Right renal cortex interstitium (tissue), 3 donors: Measurements from ENCODE around the gene SKAP1. TPM values are rescaled to one million over a fixed set of nuclear protein-coding genes. Genes with fewer than 3 reads are reported as not detected.
A peak's percentile ranks its signal among the peaks of the same experiment; 100 is the strongest.

Experiments used
- DNase-seq, 3 donors: peaks; one replicate each; pipeline ENCODE4 v3.0.0-alpha.2; 2013; ENCODE audit warnings: low read depth in 3 of 3, low spot score in 2 of 3
- polyA plus RNA-seq, 3 donors: library from polyadenylated mRNA; unstranded; fragments of 120-200 nt; gene quantifications; one replicate each; pipeline ENCODE4 v1.2.1, GENCODE V29; 2013; ENCODE audit not compliant: insufficient read length in 3 of 3

SKAP1 gene
- polyA plus RNA-seq, 3 donors: 12.0 to 13.6 (median 13.0) TPM

DNA sequence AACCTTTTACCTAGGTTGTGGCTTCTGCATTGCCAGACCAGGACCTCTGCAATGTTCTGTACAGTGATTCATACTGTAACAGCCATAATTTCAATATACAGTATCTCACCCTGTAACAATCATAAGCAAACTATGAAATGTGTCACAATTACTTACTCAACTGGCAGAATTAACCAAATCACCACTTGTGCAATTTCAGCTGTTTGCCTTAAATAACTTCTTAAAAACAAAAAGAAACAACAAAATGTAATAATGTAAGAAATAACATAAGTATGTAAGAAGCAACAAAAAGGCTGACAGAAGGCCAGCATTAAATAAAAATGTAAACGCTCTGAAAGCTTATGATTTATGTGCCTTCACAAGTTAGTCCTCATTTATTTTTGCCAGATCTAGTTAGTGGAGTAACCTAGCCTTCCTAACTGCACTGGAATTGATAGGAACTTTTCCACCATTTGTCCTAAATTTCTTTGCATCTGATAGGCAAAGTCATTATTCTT, 96.9 kb downstream of the SKAP1 start:
- DNase-seq: no peak

DNA sequence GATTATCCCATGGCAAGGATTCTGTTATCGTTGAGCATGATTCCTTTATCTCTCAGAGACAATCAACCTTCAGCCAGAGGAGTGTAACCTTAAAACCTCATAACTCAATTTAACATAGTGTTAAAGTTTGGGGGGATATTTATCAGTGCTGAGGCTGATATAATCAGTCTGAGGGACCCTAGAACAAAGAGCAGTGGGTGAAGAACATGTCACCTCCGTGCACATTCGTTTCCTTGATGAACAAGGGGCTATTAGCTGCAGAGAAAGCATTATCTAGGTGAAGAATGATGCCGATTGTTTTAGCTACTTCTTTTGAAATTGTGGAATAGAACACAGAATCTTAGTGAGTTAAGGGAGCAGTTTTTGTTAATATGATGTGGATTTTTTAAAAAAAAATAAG, 99.1 kb downstream of the SKAP1 start:
- no peak for DNase-seq

- DNase-seq: no peak
Measured at GRCh38 chr17:48330421-48330820, 99.6 kb downstream of the SKAP1 start.

GRCh38 chr17:48328457-48328856, 101.6 kb downstream of the SKAP1 start:
- no peak for DNase-seq

- DNase-seq: no peak
Measured at GRCh38 chr17:48326310-48326709, 103.7 kb downstream of the SKAP1 start.

GRCh38 chr17:48322060-48322459, 108.0 kb downstream of the SKAP1 start:
- DNase-seq: no peak

GRCh38 chr17:48317732-48318131, 112.3 kb downstream of the SKAP1 start:
- DNase-seq: no peak

- no peak for DNase-seq
Measured at GRCh38 chr17:48314716-48315115, 115.3 kb downstream of the SKAP1 start.

DNA sequence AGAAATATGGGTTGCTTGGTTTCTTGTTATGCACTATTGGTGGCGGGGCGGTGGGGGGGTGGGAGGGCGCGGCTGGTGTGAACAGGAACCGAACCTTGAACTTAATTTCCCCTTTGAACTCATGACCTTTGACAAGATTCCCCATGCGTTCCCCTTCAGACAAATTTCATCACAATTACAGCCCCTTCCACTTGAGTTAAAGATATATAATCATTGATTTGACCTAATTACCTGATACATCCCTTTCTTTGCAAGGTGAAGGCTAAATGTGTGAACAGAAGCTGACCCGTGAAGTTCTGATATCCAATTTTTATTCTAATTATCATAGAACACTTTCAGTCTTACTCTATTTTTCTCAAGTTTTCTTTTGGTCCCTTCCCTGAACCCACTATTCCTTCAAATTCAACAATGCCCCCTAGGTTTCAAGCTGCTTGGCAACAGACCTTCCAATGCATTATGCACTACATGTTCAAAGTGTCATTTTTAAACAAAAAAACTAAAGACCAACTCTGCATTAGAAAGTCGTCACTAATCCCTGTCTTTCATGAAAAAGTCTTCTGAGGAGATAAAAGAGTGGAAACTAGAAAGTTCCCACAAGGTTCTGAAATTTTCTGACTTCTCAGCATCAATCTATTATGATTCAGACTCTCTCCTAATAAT, 116.8 kb downstream of the SKAP1 start:
- no peak for DNase-seq

DNA sequence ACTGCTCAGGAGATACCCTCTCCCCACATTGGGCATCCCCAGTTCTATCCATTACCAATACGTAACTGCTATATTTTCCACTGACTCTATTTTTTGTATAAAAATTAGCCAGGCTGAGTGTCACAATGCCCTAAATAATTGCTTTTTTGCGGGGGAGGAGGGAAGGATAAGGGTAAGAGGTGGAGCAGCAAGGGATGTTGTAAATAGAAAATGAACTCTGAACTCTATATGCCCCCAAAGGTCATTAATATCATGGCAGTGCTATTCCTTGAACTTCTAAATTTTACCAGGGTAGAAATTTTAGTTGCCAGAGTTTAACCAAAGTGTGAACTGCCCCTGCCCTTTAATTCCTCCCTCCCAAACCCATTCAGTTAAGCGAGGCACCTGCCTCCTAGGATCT, 118.7 kb downstream of the SKAP1 start:
- no peak for DNase-seq

DNA sequence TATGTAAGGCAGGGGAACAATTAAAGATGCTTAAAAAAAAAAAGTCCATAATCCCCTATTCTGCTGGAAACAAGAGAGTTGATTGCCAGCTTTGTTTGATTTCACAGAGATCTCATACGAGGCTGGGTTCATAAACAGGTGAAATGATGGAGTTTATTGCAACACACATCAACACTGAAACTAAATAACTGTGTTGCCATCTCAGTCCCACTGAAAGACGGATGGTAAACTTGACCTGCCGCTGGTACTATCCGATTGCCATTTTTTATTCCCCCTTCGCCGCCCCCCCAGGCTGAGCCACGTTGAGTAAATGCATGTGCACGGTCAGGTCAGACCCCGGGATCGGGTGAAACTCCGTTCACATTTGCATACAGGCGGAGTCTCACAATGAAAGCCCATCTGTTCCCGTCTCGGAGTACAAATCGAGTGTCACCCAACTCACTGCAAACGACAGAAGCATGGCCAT, 119.2 kb downstream of the SKAP1 start:
- DNase-seq: peak; percentile 66 to 80 (median 77)

- no peak for DNase-seq
Measured at GRCh38 chr17:48308581-48308980, 121.4 kb downstream of the SKAP1 start.

- no peak for DNase-seq
Measured at GRCh38 chr17:48307814-48308411, 122.1 kb downstream of the SKAP1 start.

GRCh38 chr17:48307255-48307654, 122.8 kb downstream of the SKAP1 start:
- DNase-seq: no peak

DNA sequence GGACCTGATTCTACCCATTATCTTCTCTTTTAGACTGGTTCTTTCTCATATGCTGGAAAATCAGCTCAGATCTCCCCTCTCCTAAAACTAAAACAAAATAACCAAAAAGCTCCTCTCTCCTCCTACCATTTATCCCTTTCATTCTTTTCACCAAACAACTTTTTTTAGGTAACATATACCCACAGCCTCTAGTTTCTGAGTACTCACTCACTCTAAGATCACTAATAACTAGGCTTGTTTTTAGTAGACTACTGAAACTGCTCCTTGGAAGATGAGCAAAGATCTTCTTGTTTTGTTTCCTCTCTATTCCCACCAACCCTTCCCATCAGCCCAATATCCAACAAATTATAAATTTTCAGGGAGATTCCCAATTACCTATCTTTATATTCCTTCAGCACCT, 129.0 kb downstream of the SKAP1 start:
- DNase-seq: no peak

DNA sequence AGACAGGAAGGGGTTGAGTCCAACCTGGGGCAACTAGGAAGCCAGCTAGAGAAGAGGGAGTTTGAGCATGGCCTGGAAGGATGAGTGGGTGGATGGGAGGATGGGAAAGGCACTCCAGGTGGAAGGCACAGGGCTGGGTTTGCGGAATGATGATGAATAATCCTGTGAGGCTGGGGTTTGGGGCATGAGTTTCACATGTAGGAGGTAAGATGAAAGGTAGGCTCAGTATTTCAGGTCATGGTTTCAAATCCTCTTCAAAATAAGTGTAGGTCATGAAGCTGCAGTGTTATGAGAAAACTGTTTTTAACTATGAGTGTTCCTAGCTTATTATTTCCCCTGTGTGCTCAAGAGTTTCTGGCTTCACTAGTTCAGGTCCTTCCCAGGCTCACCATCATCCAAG, 130.3 kb downstream of the SKAP1 start:
- DNase-seq: no peak

GRCh38 chr17:48297825-48298224, 132.2 kb downstream of the SKAP1 start:
- no peak for DNase-seq

DNA sequence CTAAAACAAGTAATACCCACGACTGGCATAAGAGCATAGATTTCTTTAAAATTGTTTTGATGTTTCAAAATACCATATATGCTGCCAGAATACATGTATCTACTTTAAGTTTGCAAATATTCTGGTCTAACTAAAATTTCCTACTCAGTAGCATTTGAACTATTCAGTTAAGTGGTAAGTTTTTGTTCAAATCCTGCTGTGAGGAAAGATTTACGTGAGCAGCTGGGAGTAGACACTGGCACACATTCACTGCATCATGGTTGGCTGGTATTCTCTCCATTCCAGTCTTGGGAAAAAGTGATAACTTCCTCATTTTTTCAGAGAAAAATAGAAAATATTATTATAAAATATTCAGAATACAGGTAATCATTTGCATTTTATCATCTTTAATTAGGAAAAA, 133.6 kb downstream of the SKAP1 start:
- no peak for DNase-seq

DNA sequence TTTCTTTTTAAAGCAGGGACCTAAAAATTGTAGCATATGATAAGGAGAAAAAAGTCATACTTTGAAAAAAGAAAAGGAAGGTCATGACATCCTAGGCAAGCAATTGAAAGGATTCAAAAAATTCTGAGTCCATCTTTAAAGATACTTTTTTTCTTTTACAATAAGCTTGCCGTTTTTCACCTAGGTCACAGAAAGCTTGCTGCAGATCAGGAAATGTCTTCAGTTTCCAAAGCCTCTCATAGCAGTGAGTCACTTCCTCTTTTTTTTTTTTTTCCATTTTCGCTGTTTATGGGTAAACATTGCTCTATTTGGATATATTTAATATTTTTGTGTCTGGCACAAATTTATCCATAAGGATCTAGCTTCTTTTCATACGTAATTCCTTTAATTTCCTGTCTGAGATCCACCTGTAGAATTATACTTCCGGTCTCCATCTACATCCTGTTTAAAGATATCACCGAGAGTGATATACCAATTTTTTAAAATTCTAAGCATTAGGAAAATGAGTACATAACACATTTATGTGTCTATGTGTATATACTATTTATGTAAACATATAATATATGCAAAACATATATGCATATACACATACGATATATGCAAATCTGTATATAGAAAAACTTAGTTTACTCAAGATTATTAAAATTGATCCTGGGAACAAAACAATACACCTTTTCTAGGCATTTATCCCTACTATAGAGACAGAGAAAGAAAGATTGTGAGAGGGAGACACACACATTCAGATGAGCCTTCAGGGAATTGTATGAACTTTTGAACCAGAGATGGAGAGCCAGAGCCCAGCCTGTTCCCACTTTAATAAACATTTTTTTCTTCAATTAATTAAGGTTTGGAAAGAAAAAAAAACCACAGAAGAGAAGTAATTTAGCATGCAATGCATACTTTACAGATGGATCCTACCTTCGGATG, 134.4 kb downstream of the SKAP1 start:
- DNase-seq: no peak

DNA sequence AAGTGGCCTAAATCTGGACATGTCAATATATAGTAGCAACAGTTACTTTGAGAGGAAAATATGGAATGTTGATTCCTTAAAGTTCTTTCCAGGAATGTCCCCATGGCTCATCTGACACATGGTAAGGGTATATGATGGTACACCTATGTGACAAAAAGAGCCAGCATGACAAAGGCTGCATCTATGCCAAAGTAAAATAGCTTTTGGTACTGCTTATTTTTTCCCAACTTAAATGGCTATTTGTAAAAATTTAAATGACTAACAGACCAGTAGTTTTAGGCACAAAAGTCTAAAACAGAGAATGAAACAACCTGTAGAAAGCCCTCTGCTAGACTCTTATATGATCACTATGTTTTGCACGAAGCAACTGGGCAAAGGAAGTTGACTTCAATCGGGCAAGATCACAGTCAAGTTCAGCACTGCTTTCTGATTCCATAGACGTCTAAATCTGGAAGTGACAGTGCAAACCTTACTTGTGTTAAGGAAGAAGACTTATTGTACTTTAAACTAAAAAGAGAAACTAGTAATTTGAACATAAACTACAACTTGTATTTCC, 135.1 kb downstream of the SKAP1 start:
- DNase-seq: no peak
